Right lobe of liver (tissue), 6 donors: ENCODE measurements around the gene RNF208. TPM values are rescaled to one million over a fixed set of nuclear protein-coding genes. Genes with fewer than 3 reads are reported as not detected.
A peak's percentile ranks its signal among the peaks of the same experiment; 100 is the strongest.

Experiments
- ATAC-seq, 4 donors: fragments of 200-7000 bp; cut with Tn5 transposase; one replicate each; pipeline ENCODE4 v1.9.1; 2020; ENCODE audit warnings: mild to moderate bottlenecking in 4 of 4, moderate library complexity in 4 of 4
- DNase-seq, 3 donors: peaks; one replicate each; pipeline ENCODE4 v3.0.0-alpha.2; 2020
- H3K27ac ChIP-seq, 3 donors: fragments of 200-600 bp; one replicate each; pipeline ENCODE4 v1.8.0; 2022
- H3K27me3 ChIP-seq, 2 donors: fragments of 200-600 bp; one replicate each; pipeline ENCODE4 v1.8.0; 2022
- H3K36me3 ChIP-seq, 4 donors: fragments of 200-600 bp; sonication (generic) in 1 of 4; one replicate each; pipeline versions ENCODE4 v1.5.1 to v1.8.0; 2017 to 2022; ENCODE audit warnings: control low read depth in 1 of 4
- H3K4me1 ChIP-seq, 4 donors: fragments of 200-600 bp; sonication (generic) in 1 of 4; one replicate each; pipeline versions ENCODE4 v1.5.1 to v1.8.0; 2017 to 2022; ENCODE audit warnings: control low read depth in 1 of 4
- H3K4me3 ChIP-seq, 3 donors: fragments of 200-600 bp; one replicate each; pipeline ENCODE4 v1.8.0; 2022
- H3K9me3 ChIP-seq, 4 donors: fragments of 200-600 bp; sonication (generic) in 1 of 4; one replicate each; pipeline versions ENCODE4 v1.5.1 to v1.8.0; 2017 to 2022; ENCODE audit warnings: control low read depth in 1 of 4
- CTCF ChIP-seq, 4 donors: fragments of 200-600 bp in 3 of 4; fragments of 450-650 bp in 1 of 4; IDR thresholded peaks; one replicate each; pipeline versions ENCODE4 v1.5.1 to v1.8.0; 2016 to 2022; ENCODE audit warnings: antibody characterized with exemption in 4 of 4, mild to moderate bottlenecking in 2 of 4
- POLR2A ChIP-seq: fragments of 450-650 bp; IDR thresholded peaks from one replicate; pipeline ENCODE4 v1.6.1; 2017; ENCODE audit warnings: antibody characterized with exemption, mild to moderate bottlenecking
- WGBS: methylation state at CpG from one replicate; pipeline ENCODE4 v1.1.6; 2018; ENCODE audit warnings: low coverage, low lambda C conversion rate; ENCODE audit not compliant: insufficient coverage; ENCODE audit errors: missing lambda C conversion rate; 5-methylcytosine and 5-hydroxymethylcytosine counted together
- intact Hi-C, 2 donors: fragments of 100-400 bp; cut with DNase I; formaldehyde crosslinking; loops; one replicate each; pipeline versions ENCODE4 v1.11.2 to v1.14.1; 2022
- total RNA-seq, 6 experiments: library from RNA; depleted of rRNA in 2 of 6; stranded (reverse); fragments of >200 nt in 2 of 6; fragmentation: NEBNext Ultra II Directional in 3 of 6; extraction: Animal tissue kit (Norgen Biotek cat#: 25700) in 3 of 6; gene quantifications; one replicate each; pipeline versions ENCODE4 v1.1.0 to v1.2.4, GENCODE V29; 2016 to 2023
- donor health status: DM: no; HTN: yes; CAD: no.
- donor health status: DM: no; HTN: no; CAD: no.
- donor health status: DM: no; HTN: no; CAD: no.
- donor health status: DM: no; HTN: yes; CAD: no.
- donor health status: DM: no; HTN: yes; CAD: no.

Gene RNF208
- total RNA-seq, 6 experiments from 2014 or later: 3.5 to 12.2 (median 4.5) TPM

- Histone ChIP-seq H3K9me3 (no peaks in the 10 kb centered on the region), H3K27ac (no peak overlapping the region), H3K36me3 (peaks cover 0 to 13% (median 2%) of the 10 kb centered on the region in 4 donors), H3K4me3 (no peak overlapping the region), H3K27me3 (no peaks in the 10 kb centered on the region), H3K4me1 (peaks cover 0 to 23% (median 12%) of the 10 kb centered on the region in 4 donors)
- DNase-seq (peak in 1 of 3 donors; percentile 45), ATAC-seq (no peak)
- no peak for TF ChIP-seq CTCF (IDR thresholded peaks at IDR 0.05)
- no peak for TF ChIP-seq POLR2A
- 84% methylated on average over 7 of the region's 29 CpGs for WGBS
- intact Hi-C loops: no loop called here
Measured at GRCh38 chr9:137265496-137266161, 43.6 kb upstream of the RNF208 start.

- no peak overlapping the region for H3K27ac ChIP-seq
- no CpG with 5 or more reads among the region's 22 CpGs for WGBS
- peak in 1 of 3 donors; percentile 51 for DNase-seq
Measured at GRCh38 chr9:137264067-137264466, 42.0 kb upstream of the RNF208 start.

GRCh38 chr9:137263506-137263905 lies 41.5 kb upstream of the RNF208 start:
- H3K27ac ChIP-seq: no peak overlapping the region
- ATAC-seq (peak in 3 of 4 donors; percentile 4 to 29 (median 15)), DNase-seq (peak in 1 of 3 donors; percentile 48)

More at GRCh38 chr9:137264067-137264466, 42.0 kb upstream of the RNF208 start:
- H3K27me3 ChIP-seq: no peaks in the 10 kb centered on the region
- intact Hi-C loops: no loop called here
- no peak overlapping the region for H3K4me3 ChIP-seq
- H3K36me3 ChIP-seq: peaks cover 0 to 16% (median 2%) of the 10 kb centered on the region in 4 donors
- TF ChIP-seq CTCF (IDR thresholded peaks at IDR 0.05) (no peak), POLR2A (no peak)
- ATAC-seq: no peak
- no peaks in the 10 kb centered on the region for H3K9me3 ChIP-seq
- peaks cover 0 to 15% (median 4%) of the 10 kb centered on the region in 4 donors for H3K4me1 ChIP-seq

GRCh38 chr9:137262909-137263285 lies 40.9 kb upstream of the RNF208 start:
- Histone ChIP-seq H3K4me1 (peaks cover 0 to 3% (median 0%) of the 10 kb centered on the region in 4 donors), H3K36me3 (peaks cover 0 to 25% (median 2%) of the 10 kb centered on the region in 4 donors), H3K4me3 (no peak overlapping the region), H3K27ac (no peak overlapping the region), H3K9me3 (no peaks in the 10 kb centered on the region), H3K27me3 (no peaks in the 10 kb centered on the region)
- intact Hi-C loops: no loop called here
- peak in 1 of 4 donors; percentile 12 for ATAC-seq
- TF ChIP-seq POLR2A (no peak), CTCF (IDR thresholded peaks at IDR 0.05) (no peak)
- no CpG with 5 or more reads among the region's 24 CpGs for WGBS
- peak in 1 of 3 donors; percentile 49 for DNase-seq

More at GRCh38 chr9:137263506-137263905, 41.5 kb upstream of the RNF208 start:
- 30% methylated on average over 8 of the region's 10 CpGs for WGBS
- H3K9me3 ChIP-seq: no peaks in the 10 kb centered on the region
- intact Hi-C loops: no loop called here
- no peaks in the 10 kb centered on the region for H3K27me3 ChIP-seq
- no peak overlapping the region for H3K4me3 ChIP-seq
- peaks cover 0 to 9% (median under 1%) of the 10 kb centered on the region in 4 donors for H3K4me1 ChIP-seq
- TF ChIP-seq CTCF (IDR thresholded peaks at IDR 0.05): no peak
- TF ChIP-seq POLR2A: no peak
- peaks cover 0 to 21% (median 2%) of the 10 kb centered on the region in 4 donors for H3K36me3 ChIP-seq
